Measurements from ENCODE around the gene SEMA3E.
"Not testable (repeated sequence)": the region's sequence is repeated elsewhere in the genome, so short reads cannot be mapped to it uniquely, and the experiment has no call there.

The SEMA3E gene

GRCh38 chr7:83552556-83552955 lies 96.4 kb downstream of the SEMA3E start:
- not testable (repeated sequence) for DNase-seq

- DNase-seq = no peak
These were observed 98.8 kb downstream of the SEMA3E start for GRCh38 chr7:83550100-83550499.

- no peak for DNase-seq
These were observed 100.7 kb downstream of the SEMA3E start for GRCh38 chr7:83548250-83548649.

- peak; percentile 5 for DNase-seq
These were observed 101.4 kb downstream of the SEMA3E start for GRCh38 chr7:83547526-83547925.

- no peak for DNase-seq
These were observed 102.4 kb downstream of the SEMA3E start for GRCh38 chr7:83546586-83546985.

- DNase-seq = no peak
These were observed 107.6 kb downstream of the SEMA3E start for GRCh38 chr7:83541187-83541960.

GRCh38 chr7:83534488-83534887 lies 114.5 kb downstream of the SEMA3E start:
- no peak for DNase-seq

GRCh38 chr7:83532219-83532618 lies 116.7 kb downstream of the SEMA3E start:
- DNase-seq = no peak

- no peak for DNase-seq
These were observed 117.2 kb downstream of the SEMA3E start for GRCh38 chr7:83531766-83532165.

- no peak for DNase-seq
These were observed 120.0 kb downstream of the SEMA3E start for GRCh38 chr7:83528925-83529423.

- no peak for DNase-seq
These were observed 124.5 kb downstream of the SEMA3E start for GRCh38 chr7:83524277-83525075.

GRCh38 chr7:83520726-83521125 lies 128.2 kb downstream of the SEMA3E start:
- DNase-seq = no peak

GRCh38 chr7:83519240-83519639 lies 129.7 kb downstream of the SEMA3E start:
- no peak for DNase-seq

- no peak for DNase-seq
These were observed 131.8 kb downstream of the SEMA3E start for GRCh38 chr7:83517035-83517700.

GRCh38 chr7:83514977-83515376 lies 134.0 kb downstream of the SEMA3E start:
- DNase-seq = no peak

- DNase-seq = no peak
These were observed 139.5 kb downstream of the SEMA3E start for GRCh38 chr7:83509255-83510021.

GRCh38 chr7:83504330-83504729 lies 144.6 kb downstream of the SEMA3E start:
- DNase-seq = peak; percentile 29

GRCh38 chr7:83502636-83503035 lies 146.3 kb downstream of the SEMA3E start:
- no peak for DNase-seq

GRCh38 chr7:83494683-83495082 lies 154.3 kb downstream of the SEMA3E start:
- DNase-seq = no peak

- DNase-seq = no peak
These were observed 156.1 kb downstream of the SEMA3E start for GRCh38 chr7:83492802-83493201.

- DNase-seq = no peak
These were observed 161.1 kb downstream of the SEMA3E start for GRCh38 chr7:83487801-83488200.

- peak; percentile 16 for DNase-seq
These were observed 162.0 kb downstream of the SEMA3E start for GRCh38 chr7:83486957-83487356.

- no peak for DNase-seq
These were observed 162.4 kb downstream of the SEMA3E start for GRCh38 chr7:83486536-83486935.

All from NCI-H1436 treated with DMSO at 0.1 percent for 48 hours (cell line).